HG03520 (cell line): ENCODE measurements around the gene RANBP10.

ENCODE experiments used
- ATAC-seq: cut with Tn5 transposase; IDR thresholded peaks from one replicate; pipeline ENCODE4 v1.9.1; 2021; ENCODE audit warnings: mild to moderate bottlenecking, moderate library complexity; ENCODE audit not compliant: unreplicated experiment

Gene RANBP10

GRCh38 chr16:67749436-67750078, 56.8 kb downstream of the RANBP10 start:
- ATAC-seq: peak; percentile 14

DNA sequence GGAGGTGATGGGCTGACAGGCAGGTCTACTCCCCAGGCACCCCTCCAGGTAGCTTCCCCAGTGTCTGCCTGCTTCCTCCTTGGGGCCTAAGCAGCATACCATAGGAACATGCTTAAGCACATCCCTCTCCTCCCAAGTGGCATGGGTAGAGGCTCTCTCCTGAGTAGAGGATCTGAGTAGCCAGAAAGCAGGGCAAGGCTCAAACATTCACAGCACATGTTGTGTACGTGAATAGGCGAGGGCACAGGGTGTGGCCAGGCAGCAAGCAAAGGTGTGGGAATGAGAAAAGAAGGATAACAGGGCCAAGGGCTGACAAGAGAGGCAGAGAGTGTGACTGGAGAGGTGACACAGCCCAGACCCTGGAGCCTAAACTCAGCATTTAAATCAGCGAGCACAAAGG, 57.5 kb downstream of the RANBP10 start:
- ATAC-seq: no peak

DNA sequence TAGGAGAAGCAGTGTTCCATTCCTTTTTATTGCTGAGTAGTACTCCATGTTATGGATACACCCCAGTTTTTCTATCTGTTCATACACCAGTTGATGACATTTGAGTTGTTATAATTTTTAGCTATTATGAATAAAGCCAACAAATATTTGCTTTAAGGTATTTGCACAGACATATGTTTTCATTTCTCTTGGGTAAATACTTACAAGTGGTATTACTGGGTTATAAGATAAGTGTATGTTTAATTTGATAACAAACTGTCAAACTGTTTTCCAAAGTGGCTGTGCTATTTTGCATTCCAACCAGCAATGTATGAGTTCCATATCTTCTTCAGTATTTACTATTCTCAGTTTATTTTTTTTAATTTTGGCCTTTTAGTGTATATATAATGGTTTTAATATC, 59.5 kb downstream of the RANBP10 start:
- no peak for ATAC-seq

DNA sequence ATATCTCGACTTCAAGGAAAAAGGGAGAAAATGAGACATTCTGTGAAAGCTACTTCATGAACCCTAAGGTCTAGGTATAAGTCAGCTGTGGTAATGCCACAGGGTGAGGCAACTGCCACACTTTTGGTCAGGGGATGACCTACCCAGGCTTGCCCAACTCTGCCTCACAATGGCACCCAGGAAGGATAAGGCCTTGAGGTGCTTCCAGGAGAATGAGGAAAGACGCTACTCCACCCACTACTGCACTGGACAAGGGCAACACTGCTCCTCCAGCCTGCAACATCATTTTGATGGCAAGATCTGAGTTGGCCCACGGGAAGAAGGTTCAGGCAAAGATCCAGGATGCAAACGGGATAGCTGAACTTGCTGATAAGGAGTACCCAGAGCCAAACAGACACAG, 65.2 kb downstream of the RANBP10 start:
- ATAC-seq: no peak

GRCh38 chr16:67740391-67740790, 66.0 kb downstream of the RANBP10 start:
- ATAC-seq: no peak

DNA sequence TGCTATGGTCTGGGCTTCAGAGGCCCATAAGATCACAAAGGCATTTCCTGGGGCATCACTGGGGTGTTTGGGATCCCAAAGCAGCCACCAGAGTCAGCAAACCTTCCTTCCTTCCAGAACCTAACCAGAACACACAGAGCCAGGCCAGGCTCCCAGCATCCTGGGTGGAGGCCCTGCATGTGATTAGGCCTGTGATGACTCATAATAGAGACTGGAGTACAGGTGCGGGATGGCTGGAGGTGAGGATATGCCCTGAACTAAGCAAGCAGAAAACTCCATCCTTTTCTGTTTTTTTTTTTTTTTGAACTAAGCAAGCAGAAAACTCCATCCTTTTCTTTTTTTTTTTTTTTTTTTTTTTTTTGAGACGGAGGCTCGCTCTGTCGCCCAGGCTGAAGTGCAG, 69.5 kb downstream of the RANBP10 start:
- no peak for ATAC-seq

GRCh38 chr16:67734731-67735201, 71.6 kb downstream of the RANBP10 start:
- ATAC-seq: no peak

GRCh38 chr16:67733734-67734470, 72.5 kb downstream of the RANBP10 start:
- ATAC-seq: no peak

DNA sequence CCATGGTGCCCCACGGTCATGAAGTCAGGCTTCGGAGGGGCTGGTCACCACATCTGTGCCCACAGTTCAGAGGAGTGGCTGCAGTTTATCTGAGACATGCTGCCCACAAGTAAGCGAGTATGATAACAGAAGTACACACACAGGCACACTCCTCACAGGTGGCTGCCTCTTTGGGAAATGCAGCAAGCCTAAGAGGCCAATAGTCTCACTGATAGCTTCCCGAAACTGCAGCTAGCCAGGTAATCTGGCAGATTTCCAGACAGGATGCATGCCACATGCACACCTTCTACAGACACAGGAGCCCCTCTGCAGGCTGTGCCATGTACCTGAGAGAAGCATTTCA, 74.6 kb downstream of the RANBP10 start:
- no peak for ATAC-seq

- ATAC-seq: no peak
Observed at GRCh38 chr16:67731071-67731752, 75.1 kb downstream of the RANBP10 start.

DNA sequence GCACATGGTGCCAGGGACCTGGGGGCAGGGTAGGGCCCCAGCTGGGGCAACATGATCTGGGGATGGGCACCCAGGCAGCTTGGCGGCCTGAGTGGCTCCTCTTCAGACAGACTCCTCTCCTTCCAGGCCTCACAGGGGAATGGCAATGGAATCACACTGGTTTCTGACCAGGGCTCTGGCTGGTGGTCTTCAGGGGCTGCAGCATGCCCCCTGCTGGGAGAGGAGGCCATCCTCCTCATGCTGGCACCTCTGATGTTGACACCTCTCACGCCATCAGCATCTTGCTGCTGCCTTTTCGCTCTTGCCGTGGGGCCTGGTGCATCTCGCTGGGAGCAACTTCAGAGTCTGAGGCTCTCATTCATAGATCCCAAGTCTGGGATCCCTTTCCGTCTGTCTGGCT, 76.0 kb downstream of the RANBP10 start:
- ATAC-seq: no peak

- ATAC-seq: no peak
Observed at GRCh38 chr16:67729636-67730248, 76.6 kb downstream of the RANBP10 start.

GRCh38 chr16:67727521-67728485, 78.6 kb downstream of the RANBP10 start:
- no peak for ATAC-seq

GRCh38 chr16:67726106-67727034, 80.0 kb downstream of the RANBP10 start:
- ATAC-seq: no peak

- ATAC-seq: no peak
Observed at GRCh38 chr16:67723911-67724305, 82.5 kb downstream of the RANBP10 start.

GRCh38 chr16:67723151-67723910, 83.0 kb downstream of the RANBP10 start:
- ATAC-seq: no peak

GRCh38 chr16:67720236-67720635, 86.1 kb downstream of the RANBP10 start:
- no peak for ATAC-seq

- ATAC-seq: no peak
Observed at GRCh38 chr16:67719778-67720144, 86.6 kb downstream of the RANBP10 start.
